Endothelial cell of umbilical vein (primary cell): ENCODE measurements around the gene PAX5.

ENCODE experiments used
- POLR2A ChIP-seq: IDR thresholded peaks from 2 replicates; pipeline ENCODE4 v1.6.1; 2012; ENCODE audit warnings: low read depth, mild to moderate bottlenecking, control low read depth, low read length
- POLR2AphosphoS5 ChIP-seq: IDR thresholded peaks from 2 replicates; pipeline ENCODE4 v1.6.1; 2012; ENCODE audit warnings: low read depth, mild to moderate bottlenecking, control low read depth, low read length, moderate library complexity; ENCODE audit not compliant: insufficient read depth

DNA sequence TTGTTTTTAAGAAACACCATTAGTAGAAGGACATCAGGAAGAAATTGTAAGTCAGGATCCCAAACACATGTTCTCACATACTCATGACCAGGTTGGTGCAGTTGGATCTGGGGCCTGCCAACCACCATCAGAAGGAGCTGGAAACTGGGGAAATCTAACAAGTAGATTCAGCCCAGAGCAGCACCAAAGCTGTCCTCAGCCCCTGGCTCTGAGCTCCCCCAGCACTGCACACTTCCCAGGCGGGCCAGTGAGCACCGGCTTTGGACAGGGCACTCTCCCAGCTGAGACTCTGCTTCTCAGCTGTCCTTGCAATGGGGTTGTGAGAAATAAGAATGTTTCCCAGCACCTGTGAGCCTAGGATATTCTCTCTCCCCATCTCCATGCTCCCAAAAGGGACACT is 162.5 kb downstream of the PAX5 start:
- TF ChIP-seq POLR2A, result no peak
- no peak for TF ChIP-seq POLR2AphosphoS5
